Activated naive CD8-positive, alpha-beta T cell (primary cell): Measurements from ENCODE around the gene SDF2L1.
A peak's percentile ranks its signal among the peaks of the same experiment; 100 is the strongest.
"Not testable (repeated sequence)": the region's sequence is repeated elsewhere in the genome, so short reads cannot be mapped to it uniquely, and the experiment has no call there.

Source experiments
- H3K27ac Mint-ChIP-seq: one replicate; pipeline ENCODE4 v1.8.0; 2021; ENCODE audit warnings: mixed read lengths
- H3K27me3 Mint-ChIP-seq: one replicate; pipeline ENCODE4 v1.8.0; 2021; ENCODE audit warnings: mixed read lengths
- H3K36me3 Mint-ChIP-seq: one replicate; pipeline ENCODE4 v1.8.0; 2021; ENCODE audit warnings: mixed read lengths
- H3K4me1 Mint-ChIP-seq: one replicate; pipeline ENCODE4 v1.8.0; 2021; ENCODE audit warnings: low read depth, mixed read lengths
- H3K4me3 Mint-ChIP-seq: one replicate; pipeline ENCODE4 v1.8.0; 2021; ENCODE audit warnings: mild to moderate bottlenecking, mixed read lengths
- H3K9me3 Mint-ChIP-seq: one replicate; pipeline ENCODE4 v1.8.0; 2021; ENCODE audit warnings: low read depth, mixed read lengths

Gene SDF2L1

DNA sequence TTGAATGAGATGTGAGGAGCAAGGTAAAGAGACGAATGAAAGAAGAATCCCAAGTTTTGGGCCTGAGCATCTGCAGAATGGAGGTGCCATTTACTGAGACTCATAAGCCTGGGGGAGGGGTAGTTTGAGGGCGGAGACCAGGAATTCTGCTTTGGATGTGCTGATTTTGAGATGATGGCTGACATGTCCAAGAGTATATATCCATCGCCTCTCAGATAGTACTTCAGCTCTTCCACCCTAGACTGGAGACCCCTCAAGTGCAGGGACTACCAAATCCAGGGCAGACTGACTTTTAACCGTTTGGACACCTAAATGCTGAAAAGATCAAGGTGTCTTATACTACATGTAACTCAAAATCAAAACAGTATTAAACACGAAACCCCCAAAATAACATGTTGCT is 1.3 kb upstream of the SDF2L1 start:
- H3K27me3 Mint-ChIP-seq, result no peaks in the 10 kb centered on the region
- peak overlapping the region; percentile 86 for H3K27ac Mint-ChIP-seq
- peak overlapping the region; percentile 93 for H3K4me3 Mint-ChIP-seq
- H3K9me3 Mint-ChIP-seq, result no peaks in the 10 kb centered on the region
- H3K4me1 Mint-ChIP-seq, result peaks cover 21% of the 10 kb centered on the region
- peaks cover 5% of the 10 kb centered on the region for H3K36me3 Mint-ChIP-seq

DNA sequence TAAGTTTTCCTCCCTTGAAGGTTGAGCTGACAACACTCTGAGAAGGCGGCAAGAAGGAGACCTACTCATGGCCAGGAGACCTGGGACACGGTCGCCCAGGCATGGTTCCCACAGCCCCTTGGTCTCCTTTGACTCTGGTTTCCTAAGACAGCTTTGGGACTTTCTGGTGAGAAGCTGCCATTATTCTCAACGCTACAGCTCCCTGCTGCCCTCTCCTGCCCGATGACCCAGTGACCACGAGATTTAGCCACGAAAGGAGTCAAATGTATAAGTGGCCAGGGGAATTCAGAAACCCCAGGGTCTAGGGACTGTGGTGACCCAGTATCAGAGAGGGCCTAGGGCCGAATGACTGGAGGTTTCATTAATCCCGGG is 699 bp upstream of the SDF2L1 start:
- Mint-ChIP-seq H3K9me3 (no peaks in the 10 kb centered on the region), H3K27me3 (no peaks in the 10 kb centered on the region), H3K36me3 (peaks cover 6% of the 10 kb centered on the region), H3K4me1 (peaks cover 24% of the 10 kb centered on the region), H3K27ac (peak overlapping the region; percentile 86), H3K4me3 (peak overlapping the region; percentile 93)

GRCh38 chr22:21642584-21643448 is 714 bp downstream of the SDF2L1 start:
- H3K4me1 Mint-ChIP-seq, result peaks cover 29% of the 10 kb centered on the region
- H3K27me3 Mint-ChIP-seq, result no peaks in the 10 kb centered on the region
- no peaks in the 10 kb centered on the region for H3K9me3 Mint-ChIP-seq
- peaks cover 8% of the 10 kb centered on the region for H3K36me3 Mint-ChIP-seq
- H3K4me3 Mint-ChIP-seq, result peak overlapping the region; percentile 93
- H3K27ac Mint-ChIP-seq, result peak overlapping the region; percentile 89

GRCh38 chr22:21643533-21644357 is 1.6 kb downstream of the SDF2L1 start:
- Mint-ChIP-seq H3K27ac (peak overlapping the region; percentile 28), H3K9me3 (no peaks in the 10 kb centered on the region), H3K4me3 (peak overlapping the region; percentile 93), H3K4me1 (peaks cover 29% of the 10 kb centered on the region), H3K36me3 (peaks cover 8% of the 10 kb centered on the region), H3K27me3 (no peaks in the 10 kb centered on the region)

DNA sequence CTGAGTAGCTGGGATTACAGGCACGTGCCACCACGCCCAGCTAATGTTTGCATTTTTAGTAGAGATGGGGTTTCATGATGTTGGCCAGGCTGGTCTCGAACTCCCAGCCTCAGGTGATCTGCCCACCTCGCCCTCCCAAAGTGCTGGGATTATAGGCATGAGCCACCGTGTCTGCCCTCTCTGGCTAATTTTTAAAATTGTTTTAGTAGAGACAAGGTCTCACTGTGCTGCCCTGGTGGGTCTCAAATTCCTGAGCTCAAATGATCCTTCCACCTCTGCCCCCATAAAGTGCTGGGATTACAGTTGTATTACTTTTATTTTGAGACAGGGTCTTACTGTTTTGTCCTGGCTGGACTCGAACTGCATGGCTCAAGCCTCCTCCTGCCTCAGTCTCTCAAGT is 3.4 kb downstream of the SDF2L1 start:
- not testable (repeated sequence) for H3K27me3 Mint-ChIP-seq, H3K27ac Mint-ChIP-seq, H3K4me3 Mint-ChIP-seq, H3K36me3 Mint-ChIP-seq, H3K9me3 Mint-ChIP-seq
- peaks cover 33% of the 10 kb centered on the region for H3K4me1 Mint-ChIP-seq

- Mint-ChIP-seq H3K27ac (peak overlapping the region; percentile 64), H3K36me3 (peaks cover 8% of the 10 kb centered on the region), H3K9me3 (no peaks in the 10 kb centered on the region), H3K4me1 (peaks cover 38% of the 10 kb centered on the region), H3K27me3 (no peaks in the 10 kb centered on the region), H3K4me3 (peak overlapping the region; percentile 59)
Measured at GRCh38 chr22:21646608-21647590, 4.8 kb downstream of the SDF2L1 start.

- Mint-ChIP-seq H3K4me1 (peaks cover 28% of the 10 kb centered on the region), H3K36me3 (peaks cover 3% of the 10 kb centered on the region), H3K27ac (no peak overlapping the region), H3K9me3 (no peaks in the 10 kb centered on the region), H3K27me3 (no peaks in the 10 kb centered on the region), H3K4me3 (peak overlapping the region; percentile 88)
Measured at GRCh38 chr22:21650280-21650679, 8.2 kb downstream of the SDF2L1 start.

GRCh38 chr22:21650823-21651520 is 8.9 kb downstream of the SDF2L1 start:
- H3K27ac Mint-ChIP-seq, result peak overlapping the region; percentile 8
- H3K9me3 Mint-ChIP-seq, result no peaks in the 10 kb centered on the region
- peaks cover 3% of the 10 kb centered on the region for H3K36me3 Mint-ChIP-seq
- H3K4me3 Mint-ChIP-seq, result peak overlapping the region; percentile 88
- no peaks in the 10 kb centered on the region for H3K27me3 Mint-ChIP-seq
- peaks cover 28% of the 10 kb centered on the region for H3K4me1 Mint-ChIP-seq

DNA sequence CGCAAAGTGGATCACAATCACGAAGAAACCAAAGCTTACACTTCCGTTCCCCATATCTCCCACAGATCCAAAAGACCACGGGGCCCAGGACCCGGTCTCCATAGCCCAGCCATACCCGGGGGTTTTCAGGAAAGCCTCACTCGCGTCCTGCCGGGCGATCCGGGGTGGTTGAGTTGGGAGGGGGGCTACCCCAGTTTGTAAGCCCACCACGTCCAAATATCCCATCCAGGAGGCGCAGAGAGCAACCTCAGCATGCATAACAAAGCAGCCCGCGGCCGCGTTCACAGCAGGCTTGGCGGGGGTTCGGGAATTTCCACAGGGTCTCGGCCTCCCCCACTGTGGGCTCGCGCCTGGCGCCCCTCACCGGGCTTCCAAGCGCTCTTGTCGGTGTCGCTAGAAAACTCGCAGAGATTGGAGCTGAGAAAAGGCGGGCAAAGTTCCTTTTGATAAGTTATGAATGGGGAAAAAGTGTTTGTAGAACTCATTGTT is 9.5 kb downstream of the SDF2L1 start:
- H3K4me3 Mint-ChIP-seq, result peak overlapping the region; percentile 88
- peaks cover 28% of the 10 kb centered on the region for H3K4me1 Mint-ChIP-seq
- no peaks in the 10 kb centered on the region for H3K27me3 Mint-ChIP-seq
- peaks cover under 1% of the 10 kb centered on the region for H3K36me3 Mint-ChIP-seq
- peak overlapping the region; percentile 58 for H3K27ac Mint-ChIP-seq
- H3K9me3 Mint-ChIP-seq, result no peaks in the 10 kb centered on the region

- Mint-ChIP-seq H3K9me3 (no peaks in the 10 kb centered on the region), H3K27me3 (no peaks in the 10 kb centered on the region), H3K4me1 (peaks cover 30% of the 10 kb centered on the region), H3K4me3 (peak overlapping the region; percentile 88), H3K36me3 (no peaks in the 10 kb centered on the region), H3K27ac (peak overlapping the region; percentile 66)
Measured at GRCh38 chr22:21652010-21652546, 10.0 kb downstream of the SDF2L1 start.

DNA sequence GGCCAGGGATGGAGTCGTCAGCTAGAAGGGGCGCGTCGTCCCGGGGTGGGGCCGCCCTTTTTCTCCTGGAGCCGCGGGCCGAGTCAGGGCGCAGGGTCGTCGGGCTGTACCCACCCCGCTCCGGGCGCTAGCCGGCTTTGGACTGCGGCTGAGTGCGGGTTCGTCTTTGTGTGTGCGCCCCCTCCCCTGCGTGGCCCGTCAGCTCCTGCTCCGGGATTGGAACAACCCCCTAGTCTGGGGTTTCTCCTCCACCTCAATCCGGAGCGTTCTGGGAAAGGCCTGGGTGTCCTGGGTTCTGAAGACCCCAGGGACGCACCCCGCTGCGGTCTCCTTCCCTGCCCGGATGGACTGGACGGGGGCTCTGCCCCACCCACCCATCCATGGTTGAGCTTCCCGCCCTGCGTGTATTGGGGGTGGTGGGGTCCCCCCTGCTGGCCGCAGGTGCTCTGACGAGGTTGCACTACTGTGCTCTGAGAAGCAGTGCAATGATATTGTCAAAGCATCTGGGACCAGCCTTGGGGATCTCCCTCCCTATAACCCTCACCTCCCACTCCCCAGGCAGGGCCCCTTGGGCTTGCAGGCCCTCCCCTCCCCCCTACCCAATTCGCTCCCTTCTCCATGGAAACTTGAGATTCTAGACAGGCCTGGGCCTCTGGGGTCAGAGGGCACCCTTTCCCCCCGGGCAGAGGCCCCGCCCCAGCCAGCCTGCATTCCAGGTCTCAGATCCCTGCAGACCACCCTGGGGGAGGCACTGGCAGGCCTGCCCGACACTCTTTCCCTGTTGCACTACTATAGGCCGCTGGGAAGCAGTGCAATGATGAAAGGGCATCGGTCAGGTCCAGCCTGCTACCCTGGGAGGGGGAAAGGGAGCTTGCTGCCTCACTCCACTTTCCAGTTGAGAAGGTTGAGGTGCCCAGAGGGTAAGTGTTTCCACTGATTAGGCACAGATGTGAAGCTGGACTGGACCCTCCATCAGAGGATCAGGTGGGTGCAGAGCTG is 10.7 kb downstream of the SDF2L1 start:
- Mint-ChIP-seq H3K9me3 (no peaks in the 10 kb centered on the region), H3K4me3 (peak overlapping the region; percentile 88), H3K27ac (no peak overlapping the region), H3K36me3 (no peaks in the 10 kb centered on the region), H3K27me3 (no peaks in the 10 kb centered on the region), H3K4me1 (peaks cover 32% of the 10 kb centered on the region)

GRCh38 chr22:21657020-21657359 is 14.9 kb downstream of the SDF2L1 start:
- peak overlapping the region; percentile 23 for H3K27ac Mint-ChIP-seq

More at GRCh38 chr22:21657020-21657359, 14.9 kb downstream of the SDF2L1 start:
- no peaks in the 10 kb centered on the region for H3K9me3 Mint-ChIP-seq
- H3K4me1 Mint-ChIP-seq, result peaks cover 14% of the 10 kb centered on the region
- no peaks in the 10 kb centered on the region for H3K27me3 Mint-ChIP-seq
- H3K36me3 Mint-ChIP-seq, result no peaks in the 10 kb centered on the region
- peak overlapping the region; percentile 55 for H3K4me3 Mint-ChIP-seq
